Measurements from ENCODE around the gene RET.

GRCh38 chr10:43162604-43163003 lies 85.7 kb downstream of the RET start:
- TF ChIP-seq CTCF (IDR thresholded peaks at IDR 0.05) (no peak), POLR2A (IDR thresholded peaks at IDR 0.05) (no peak)

Measured in sigmoid colon (tissue), 3 donors.